Astrocyte of the cerebellum (primary cell): ENCODE results near the gene CDC14C.

Source experiments
- DNase-seq: peaks from one replicate; pipeline ENCODE4 v3.0.0-alpha.2; 2011; ENCODE audit warnings: low read depth
- H3K4me3 ChIP-seq: 2 replicates; pipeline ENCODE4 v1.5.1; 2011; ENCODE audit warnings: mild to moderate bottlenecking, low read depth, low read length, moderate library complexity
- in situ Hi-C: cut with HindIII; loops from 2 replicates; pipeline ENCODE4 v1.10.0; 2017; ENCODE audit warnings: low sequenced_read_pairs
- TF ChIP-seq, protein P1 (sequence below): IDR thresholded peaks from 2 replicates; pipeline ENCODE4 v1.5.1; 2012; ENCODE audit warnings: low read length, low read depth, moderate library complexity, mild to moderate bottlenecking; ENCODE audit errors: missing control alignments

CDC14C gene

DNA sequence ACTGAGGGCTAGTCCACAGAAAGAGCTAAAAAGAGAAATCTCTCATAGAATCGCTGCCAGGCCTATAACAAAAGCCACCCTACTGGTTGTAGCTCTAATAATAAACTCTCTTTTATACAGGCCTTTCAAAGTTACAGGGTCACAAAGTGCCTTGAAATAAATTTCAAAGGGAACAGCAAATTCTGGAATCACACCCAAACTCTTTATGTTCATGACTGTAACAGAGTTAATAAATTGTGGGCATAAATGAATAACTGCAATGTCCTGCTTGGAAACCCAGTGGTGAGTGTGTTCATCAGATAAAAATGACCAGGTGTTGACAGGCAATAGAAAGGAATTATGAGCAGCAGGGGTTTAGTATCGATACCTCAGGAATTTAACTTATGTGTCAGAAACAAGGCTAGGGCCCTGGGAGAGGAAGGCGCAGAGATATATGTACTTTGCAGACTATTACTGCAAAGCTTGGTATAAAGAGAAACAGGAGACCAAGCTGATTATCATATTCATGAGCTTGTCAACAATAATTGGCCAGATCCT is 9.3 kb downstream of the CDC14C start:
- TF ChIP-seq, protein P1, sequence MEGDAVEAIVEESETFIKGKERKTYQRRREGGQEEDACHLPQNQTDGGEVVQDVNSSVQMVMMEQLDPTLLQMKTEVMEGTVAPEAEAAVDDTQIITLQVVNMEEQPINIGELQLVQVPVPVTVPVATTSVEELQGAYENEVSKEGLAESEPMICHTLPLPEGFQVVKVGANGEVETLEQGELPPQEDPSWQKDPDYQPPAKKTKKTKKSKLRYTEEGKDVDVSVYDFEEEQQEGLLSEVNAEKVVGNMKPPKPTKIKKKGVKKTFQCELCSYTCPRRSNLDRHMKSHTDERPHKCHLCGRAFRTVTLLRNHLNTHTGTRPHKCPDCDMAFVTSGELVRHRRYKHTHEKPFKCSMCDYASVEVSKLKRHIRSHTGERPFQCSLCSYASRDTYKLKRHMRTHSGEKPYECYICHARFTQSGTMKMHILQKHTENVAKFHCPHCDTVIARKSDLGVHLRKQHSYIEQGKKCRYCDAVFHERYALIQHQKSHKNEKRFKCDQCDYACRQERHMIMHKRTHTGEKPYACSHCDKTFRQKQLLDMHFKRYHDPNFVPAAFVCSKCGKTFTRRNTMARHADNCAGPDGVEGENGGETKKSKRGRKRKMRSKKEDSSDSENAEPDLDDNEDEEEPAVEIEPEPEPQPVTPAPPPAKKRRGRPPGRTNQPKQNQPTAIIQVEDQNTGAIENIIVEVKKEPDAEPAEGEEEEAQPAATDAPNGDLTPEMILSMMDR = no peak
- in situ Hi-C loops = no loop called here
- no peak overlapping the region for H3K4me3 ChIP-seq
- peak; percentile 32 for DNase-seq

- TF ChIP-seq, protein P1 = no peak
- no peak overlapping the region for H3K4me3 ChIP-seq
- in situ Hi-C loops = no loop called here
- peak; percentile 88 for DNase-seq
Measured at GRCh38 chr7:48938539-48939295, 14.4 kb downstream of the CDC14C start.

GRCh38 chr7:48943279-48943990 is 19.1 kb downstream of the CDC14C start:
- H3K4me3 ChIP-seq = no peak overlapping the region
- DNase-seq = no peak
- TF ChIP-seq, protein P1 = no peak
- in situ Hi-C loops = no loop called here

GRCh38 chr7:48955916-48956315 is 31.6 kb downstream of the CDC14C start:
- in situ Hi-C loops = no loop called here
- H3K4me3 ChIP-seq = no peak overlapping the region
- TF ChIP-seq, protein P1 = no peak
- no peak for DNase-seq

- peak; percentile 22 for DNase-seq
- in situ Hi-C loops = no loop called here
- TF ChIP-seq, protein P1 = no peak
- no peak overlapping the region for H3K4me3 ChIP-seq
Measured at GRCh38 chr7:48959676-48960075, 35.3 kb downstream of the CDC14C start.

DNA sequence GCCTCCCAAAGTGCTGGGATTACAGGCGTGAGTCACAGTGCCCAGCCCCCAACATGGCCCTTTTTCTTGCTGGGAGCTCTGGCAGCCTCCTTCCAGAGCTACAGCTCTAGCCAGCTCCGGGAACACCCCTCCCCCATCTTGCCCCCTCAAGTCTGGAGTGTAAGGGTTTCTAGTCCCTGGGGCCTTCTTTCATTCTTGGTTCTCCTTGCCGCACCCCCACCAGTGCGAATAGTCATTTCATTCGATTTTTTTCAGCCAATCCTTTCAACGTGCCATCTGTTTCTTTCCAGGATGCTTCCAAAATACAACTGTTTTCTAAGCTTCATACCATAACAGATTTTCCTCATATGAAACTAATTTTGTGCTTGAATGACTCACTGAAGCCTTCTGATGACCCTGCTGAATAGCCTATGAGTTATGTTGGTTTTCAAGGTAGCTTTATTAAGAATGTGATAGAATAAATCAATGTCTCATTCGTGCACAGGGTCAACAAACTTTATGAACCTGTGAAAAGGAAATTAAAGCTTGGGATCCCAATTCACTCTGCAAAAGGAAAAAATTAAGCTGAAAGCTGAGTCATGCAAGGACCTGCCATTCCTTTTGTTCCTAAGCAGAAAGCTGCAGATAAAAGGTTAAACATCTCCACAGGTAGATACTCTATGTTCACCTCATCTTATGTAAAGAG is 38.6 kb downstream of the CDC14C start:
- peak; percentile 75 for DNase-seq
- no peak overlapping the region for H3K4me3 ChIP-seq
- in situ Hi-C loops = no loop called here

More for the DNA sequence above, 38.6 kb downstream of the CDC14C start:
- TF ChIP-seq, protein P1 = no peak
